ENCODE data around the gene CTBP2. TPM values are rescaled to one million over a fixed set of nuclear protein-coding genes. Genes with fewer than 3 reads are reported as not detected.
"Not testable (repeated sequence)": the region's sequence is repeated elsewhere in the genome, so short reads cannot be mapped to it uniquely, and the experiment has no call there.

The CTBP2 gene
- total and polyA plus RNA-seq, 2 donors from 2014 or later = 33.1 to 111 TPM

GRCh38 chr10:124989526-124989925 is 170.8 kb downstream of the CTBP2 start:
- Histone ChIP-seq H3K4me1 (ENCODE audit: control insufficient read depth in 2 of 3, insufficient read depth in 2 of 3, low read depth in 1 of 3, low read length in 3 of 3) (no peaks in the 10 kb centered on the region), H3K4me3 (ENCODE audit: low read length in 3 of 3) (no peak overlapping the region), H3K9ac (ENCODE audit: low read length in 3 of 3) (no peak overlapping the region), H3K27me3 (ENCODE audit: control insufficient read depth, insufficient read depth, low read length) (no peaks in the 10 kb centered on the region), H3K36me3 (ENCODE audit: control insufficient read depth in 2 of 3, insufficient read depth in 3 of 3, low read length in 3 of 3) (peaks cover 15 to 52% (median 36%) of the 10 kb centered on the region in 3 donors), H3K9me3 (ENCODE audit: control insufficient read depth in 2 of 3, insufficient read depth in 1 of 3, low read length in 3 of 3) (no peaks in the 10 kb centered on the region), H3K27ac (ENCODE audit: low read depth in 2 of 2, low read length in 2 of 2) (no peak overlapping the region)
- intact Hi-C loops (cut with DNase I) = no loop called here
- no peak for TF ChIP-seq CTCF (IDR thresholded peaks at IDR 0.05; ENCODE audit: borderline replicate concordance, extremely low read depth, insufficient read depth)
- DNase-seq = no peak
- no peak for FAIRE-seq

- FAIRE-seq; H3K9me3 ChIP-seq (ENCODE audit: control insufficient read depth in 2 of 3, insufficient read depth in 1 of 3, low read length in 3 of 3); H3K4me3 ChIP-seq (ENCODE audit: low read length in 3 of 3); intact Hi-C loops (cut with DNase I); H3K9ac ChIP-seq (ENCODE audit: low read length in 3 of 3); H3K27ac ChIP-seq (ENCODE audit: low read depth in 2 of 2, low read length in 2 of 2); H3K4me1 ChIP-seq (ENCODE audit: control insufficient read depth in 2 of 3, insufficient read depth in 2 of 3, low read depth in 1 of 3, low read length in 3 of 3); H3K27me3 ChIP-seq (ENCODE audit: control insufficient read depth, insufficient read depth, low read length): not testable (repeated sequence)
- peaks cover 15 to 47% (median 30%) of the 10 kb centered on the region in 3 donors for H3K36me3 ChIP-seq (ENCODE audit: control insufficient read depth in 2 of 3, insufficient read depth in 3 of 3, low read length in 3 of 3)
- DNase-seq = peak in 1 of 5 donors; percentile 7
Observed at GRCh38 chr10:124988753-124989152, 171.6 kb downstream of the CTBP2 start.

- no peak overlapping the region for H3K27ac ChIP-seq (ENCODE audit: low read depth in 2 of 2, low read length in 2 of 2)
- no peak overlapping the region for H3K9ac ChIP-seq (ENCODE audit: low read length in 3 of 3)
- DNase-seq (no peak), FAIRE-seq (no peak)
- H3K4me1 ChIP-seq (ENCODE audit: control insufficient read depth in 2 of 3, insufficient read depth in 2 of 3, low read depth in 1 of 3, low read length in 3 of 3) = no peaks in the 10 kb centered on the region
- intact Hi-C loops (cut with DNase I) = no loop called here
- H3K36me3 ChIP-seq (ENCODE audit: control insufficient read depth in 2 of 3, insufficient read depth in 3 of 3, low read length in 3 of 3) = peaks cover 15 to 37% (median 27%) of the 10 kb centered on the region in 3 donors
- no peak overlapping the region for H3K4me3 ChIP-seq (ENCODE audit: low read length in 3 of 3)
- no peaks in the 10 kb centered on the region for H3K27me3 ChIP-seq (ENCODE audit: control insufficient read depth, insufficient read depth, low read length)
- H3K9me3 ChIP-seq (ENCODE audit: control insufficient read depth in 2 of 3, insufficient read depth in 1 of 3, low read length in 3 of 3) = no peaks in the 10 kb centered on the region
- TF ChIP-seq CTCF (IDR thresholded peaks at IDR 0.05; ENCODE audit: borderline replicate concordance, extremely low read depth, insufficient read depth) = no peak
Observed at GRCh38 chr10:124987788-124988187, 172.6 kb downstream of the CTBP2 start.

DNA sequence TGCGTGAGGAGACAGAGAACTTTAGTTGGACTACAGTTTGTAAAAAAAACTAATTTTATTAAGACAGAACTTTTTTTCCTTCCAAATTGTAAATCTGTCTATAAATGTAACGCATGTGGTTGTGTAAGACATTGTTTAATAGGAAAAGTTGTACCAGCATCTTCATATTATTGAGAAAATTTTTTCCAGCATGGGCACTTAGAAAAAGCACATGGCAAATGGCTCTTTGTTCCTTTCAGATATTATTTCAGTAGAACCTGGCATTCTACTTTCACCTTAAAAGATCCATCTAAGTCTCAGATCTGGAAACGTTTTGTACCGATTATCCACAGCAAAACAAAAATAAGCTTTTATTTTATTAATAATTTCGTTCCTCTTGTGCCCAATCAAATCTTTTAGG is 175.2 kb downstream of the CTBP2 start:
- intact Hi-C loops (cut with DNase I) = no loop called here
- Histone ChIP-seq H3K4me3 (ENCODE audit: low read length in 3 of 3) (no peak overlapping the region), H3K27ac (ENCODE audit: low read depth in 2 of 2, low read length in 2 of 2) (no peak overlapping the region), H3K4me1 (ENCODE audit: control insufficient read depth in 2 of 3, insufficient read depth in 2 of 3, low read depth in 1 of 3, low read length in 3 of 3) (no peaks in the 10 kb centered on the region), H3K9ac (ENCODE audit: low read length in 3 of 3) (no peak overlapping the region), H3K9me3 (ENCODE audit: control insufficient read depth in 2 of 3, insufficient read depth in 1 of 3, low read length in 3 of 3) (no peaks in the 10 kb centered on the region), H3K27me3 (ENCODE audit: control insufficient read depth, insufficient read depth, low read length) (no peaks in the 10 kb centered on the region), H3K36me3 (ENCODE audit: control insufficient read depth in 2 of 3, insufficient read depth in 3 of 3, low read length in 3 of 3) (peaks cover 13 to 24% (median 13%) of the 10 kb centered on the region in 3 donors)
- no peak for TF ChIP-seq CTCF (IDR thresholded peaks at IDR 0.05; ENCODE audit: borderline replicate concordance, extremely low read depth, insufficient read depth)
- FAIRE-seq = no peak
- DNase-seq = no peak

All from kidney (tissue), 14 donors.